OCI-LY1 (cell line): ENCODE results near the gene CAPN12.

Experiments
- H2AFZ ChIP-seq: fragments of 200-600 bp; sonication (generic), shearing (Covaris generic); 2 replicates; pipeline ENCODE4 v1.6.0; 2014; ENCODE audit warnings: antibody characterized with exemption, mild to moderate bottlenecking, low read length
- H3F3A ChIP-seq: fragments of 200-600 bp; sonication (generic), shearing (Covaris generic); 2 replicates; pipeline ENCODE4 v1.6.0; 2014; ENCODE audit warnings: mild to moderate bottlenecking, antibody characterized with exemption, low read length, moderate library complexity; ENCODE audit not compliant: insufficient read depth
- H3K27ac ChIP-seq: fragments of 200-600 bp; sonication (generic); 2 replicates; pipeline ENCODE4 v1.5.1; 2014; ENCODE audit warnings: low read length, mixed run types, mild to moderate bottlenecking, low read depth; ENCODE audit not compliant: poor library complexity, severe bottlenecking
- H3K27me3 ChIP-seq: fragments of 200-600 bp; sonication (generic); 2 replicates; pipeline ENCODE4 v1.6.0; 2014; ENCODE audit warnings: antibody characterized with exemption, mild to moderate bottlenecking, low read length, moderate library complexity; ENCODE audit not compliant: insufficient read depth
- H3K36me3 ChIP-seq: fragments of 200-600 bp; sonication (generic); 2 replicates; pipeline ENCODE4 v1.6.1; 2014; ENCODE audit warnings: mild to moderate bottlenecking, antibody characterized with exemption, low read length, moderate library complexity, mixed read lengths; ENCODE audit not compliant: insufficient read depth
- H3K4me1 ChIP-seq: fragments of 200-600 bp; sonication (generic); 2 replicates; pipeline ENCODE4 v1.5.1; 2014; ENCODE audit warnings: mild to moderate bottlenecking, low read length, moderate library complexity; ENCODE audit not compliant: insufficient read depth, severe bottlenecking
- H3K4me2 ChIP-seq: fragments of 200-600 bp; sonication (generic), shearing (Covaris generic); 2 replicates; pipeline ENCODE4 v1.6.1; 2014; ENCODE audit warnings: low read length
- H3K4me3 ChIP-seq: fragments of 200-600 bp; sonication (generic); 2 replicates; pipeline ENCODE4 v1.5.1; 2014; ENCODE audit warnings: low read length, low read depth, mild to moderate bottlenecking, mixed read lengths; ENCODE audit not compliant: poor library complexity, severe bottlenecking
- H3K79me2 ChIP-seq: fragments of 200-600 bp; shearing (Covaris generic); 2 replicates; pipeline ENCODE4 v1.6.1; 2016; ENCODE audit warnings: mixed run types, low read length, mixed read lengths; ENCODE audit not compliant: insufficient read depth
- H3K9ac ChIP-seq: fragments of 200-600 bp; sonication (generic), shearing (Covaris generic); 2 replicates; pipeline ENCODE4 v1.6.1; 2014; ENCODE audit warnings: mild to moderate bottlenecking, low read length, mixed read lengths
- H3K9me2 ChIP-seq: fragments of 200-600 bp; sonication (generic), shearing (Covaris generic); 2 replicates; pipeline ENCODE4 v1.6.1; 2014; ENCODE audit warnings: low read depth, mild to moderate bottlenecking, low read length, mixed read lengths
- H3K9me3 ChIP-seq: fragments of 200-600 bp; shearing (Covaris generic); 2 replicates; pipeline ENCODE4 v1.6.1; 2014; ENCODE audit warnings: low read length, mixed read lengths
- H4K20me1 ChIP-seq: fragments of 200-600 bp; sonication (generic), shearing (Covaris generic); 2 replicates; pipeline ENCODE4 v1.6.0; 2016; ENCODE audit warnings: mild to moderate bottlenecking, low read length; ENCODE audit not compliant: insufficient read depth
- EZH2 ChIP-seq: fragments of 200-600 bp; sonication (generic), shearing (Covaris generic); IDR thresholded peaks from 2 replicates; pipeline ENCODE4 v1.8.0; 2017; ENCODE audit warnings: borderline replicate concordance, mixed run types, mild to moderate bottlenecking, antibody characterized with exemption, low read length, moderate library complexity, mixed read lengths
- TF ChIP-seq, protein P1 (sequence below): fragments of 200-600 bp; sonication (generic), shearing (Covaris generic); IDR thresholded peaks from 2 replicates; pipeline ENCODE4 v1.5.1; 2017; ENCODE audit warnings: mild to moderate bottlenecking, antibody characterized with exemption, low read length, moderate library complexity, mixed read lengths

The CAPN12 gene

DNA sequence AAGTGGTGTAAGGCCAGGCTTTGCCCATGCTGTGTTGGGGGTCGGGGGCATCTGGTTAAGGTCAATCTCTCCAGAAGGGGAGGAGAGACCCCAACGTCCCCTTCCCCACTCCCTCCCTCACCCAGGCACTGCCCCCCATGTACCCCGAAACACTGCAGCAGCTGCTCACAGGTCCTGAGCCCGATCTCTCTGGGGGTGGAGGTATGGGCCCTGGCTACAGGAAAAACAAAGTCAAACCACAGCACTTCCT, 10.2 kb downstream of the CAPN12 start:
- H4K20me1 ChIP-seq: no peaks in the 10 kb centered on the region
- H2AFZ ChIP-seq: no peak overlapping the region
- no peaks in the 10 kb centered on the region for H3K27me3 ChIP-seq
- peak overlapping the region; percentile 65; the same call in 1 of the 2 replicates for H3K9ac ChIP-seq
- H3K36me3 ChIP-seq: peaks cover 19% of the 10 kb centered on the region
- H3K79me2 ChIP-seq: no peaks in the 10 kb centered on the region
- peak overlapping the region; percentile 88 for H3K4me2 ChIP-seq
- peaks cover 26% of the 10 kb centered on the region for H3K4me1 ChIP-seq
- H3F3A ChIP-seq: no peaks in the 10 kb centered on the region
- peak overlapping the region; percentile 68 for H3K27ac ChIP-seq
- H3K4me3 ChIP-seq: peak overlapping the region; percentile 63
- no peaks in the 10 kb centered on the region for H3K9me3 ChIP-seq
- TF ChIP-seq, protein P1, sequence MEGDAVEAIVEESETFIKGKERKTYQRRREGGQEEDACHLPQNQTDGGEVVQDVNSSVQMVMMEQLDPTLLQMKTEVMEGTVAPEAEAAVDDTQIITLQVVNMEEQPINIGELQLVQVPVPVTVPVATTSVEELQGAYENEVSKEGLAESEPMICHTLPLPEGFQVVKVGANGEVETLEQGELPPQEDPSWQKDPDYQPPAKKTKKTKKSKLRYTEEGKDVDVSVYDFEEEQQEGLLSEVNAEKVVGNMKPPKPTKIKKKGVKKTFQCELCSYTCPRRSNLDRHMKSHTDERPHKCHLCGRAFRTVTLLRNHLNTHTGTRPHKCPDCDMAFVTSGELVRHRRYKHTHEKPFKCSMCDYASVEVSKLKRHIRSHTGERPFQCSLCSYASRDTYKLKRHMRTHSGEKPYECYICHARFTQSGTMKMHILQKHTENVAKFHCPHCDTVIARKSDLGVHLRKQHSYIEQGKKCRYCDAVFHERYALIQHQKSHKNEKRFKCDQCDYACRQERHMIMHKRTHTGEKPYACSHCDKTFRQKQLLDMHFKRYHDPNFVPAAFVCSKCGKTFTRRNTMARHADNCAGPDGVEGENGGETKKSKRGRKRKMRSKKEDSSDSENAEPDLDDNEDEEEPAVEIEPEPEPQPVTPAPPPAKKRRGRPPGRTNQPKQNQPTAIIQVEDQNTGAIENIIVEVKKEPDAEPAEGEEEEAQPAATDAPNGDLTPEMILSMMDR: no peak
- no peaks in the 10 kb centered on the region for H3K9me2 ChIP-seq

DNA sequence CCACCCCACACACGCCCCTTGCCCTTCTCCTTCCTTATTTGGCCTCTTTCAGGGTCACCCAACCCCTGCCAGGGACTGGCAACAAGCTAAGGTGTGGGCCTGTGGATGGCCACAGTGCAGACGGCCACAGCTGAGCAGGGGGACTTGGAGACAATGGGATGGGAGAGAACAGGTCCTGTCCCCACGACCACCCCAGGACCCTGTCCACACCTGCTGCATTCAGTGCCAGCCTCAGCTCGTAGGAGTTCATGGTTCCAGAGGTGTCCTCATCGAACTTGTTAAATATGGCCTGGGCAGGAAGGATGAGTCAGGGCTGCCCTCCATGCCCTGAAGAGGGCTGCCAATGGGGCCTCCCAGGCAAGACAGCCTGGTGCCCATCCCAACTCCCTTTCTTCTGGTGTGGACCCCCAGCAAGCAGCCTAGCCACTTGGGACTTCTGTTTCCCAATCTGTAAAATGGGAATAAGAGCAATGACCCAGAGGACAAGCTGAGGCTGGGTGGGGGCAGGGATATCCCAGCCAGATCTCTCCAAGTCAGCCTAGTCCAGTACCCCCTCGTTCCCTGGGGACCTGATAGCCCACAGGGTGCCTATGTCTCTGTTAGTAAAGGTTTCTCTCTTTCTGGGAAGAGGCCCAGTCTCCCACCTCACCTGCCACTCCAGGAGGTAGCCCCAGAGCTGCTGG, 10.6 kb downstream of the CAPN12 start:
- no peak overlapping the region for H3K4me3 ChIP-seq
- H3K79me2 ChIP-seq: no peaks in the 10 kb centered on the region
- H3K27ac ChIP-seq: peak overlapping the region; percentile 68
- H3K9me2 ChIP-seq: no peaks in the 10 kb centered on the region
- no peak overlapping the region; the same call in 1 of the 2 replicates for H3K9ac ChIP-seq
- H3K27me3 ChIP-seq: no peaks in the 10 kb centered on the region
- TF ChIP-seq EZH2: no peak
- TF ChIP-seq, protein P1: no peak
- H3K4me2 ChIP-seq: peak overlapping the region; percentile 88; the same call in 1 of the 2 replicates
- peaks cover 26% of the 10 kb centered on the region for H3K4me1 ChIP-seq
- H3K9me3 ChIP-seq: no peaks in the 10 kb centered on the region
- no peaks in the 10 kb centered on the region for H4K20me1 ChIP-seq
- H3F3A ChIP-seq: no peaks in the 10 kb centered on the region
- H2AFZ ChIP-seq: no peak overlapping the region
- peaks cover 22% of the 10 kb centered on the region for H3K36me3 ChIP-seq

DNA sequence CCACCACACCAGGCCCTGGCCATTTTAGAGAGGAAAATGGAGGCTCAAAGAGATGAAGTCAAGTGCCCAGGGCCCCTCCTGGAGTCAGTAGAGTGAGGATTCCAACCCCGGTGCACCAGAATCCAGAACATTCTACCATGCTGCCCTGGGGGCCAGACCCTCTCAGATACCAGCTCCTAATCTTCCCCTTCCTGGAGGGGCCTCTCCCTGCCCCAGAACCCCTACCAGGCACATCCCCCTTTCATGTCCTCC, 11.1 kb downstream of the CAPN12 start:
- Histone ChIP-seq H3K9me3 (no peaks in the 10 kb centered on the region), H3K4me2 (no peak overlapping the region), H2AFZ (no peak overlapping the region), H3K27me3 (no peaks in the 10 kb centered on the region), H3K9me2 (no peaks in the 10 kb centered on the region), H3K79me2 (no peaks in the 10 kb centered on the region), H3K27ac (peak overlapping the region; percentile 68), H3F3A (no peaks in the 10 kb centered on the region), H3K36me3 (peaks cover 22% of the 10 kb centered on the region), H3K4me1 (peaks cover 26% of the 10 kb centered on the region), H4K20me1 (no peaks in the 10 kb centered on the region), H3K4me3 (no peak overlapping the region), H3K9ac (no peak overlapping the region)
- TF ChIP-seq EZH2: no peak
- TF ChIP-seq, protein P1: no peak
